Upper lobe of left lung (tissue), 6 donors: ENCODE measurements around the gene PGM1. TPM values are rescaled to one million over a fixed set of nuclear protein-coding genes. Genes with fewer than 3 reads are reported as not detected.

Experiments
- ATAC-seq, 2 donors: fragments of 200-7000 bp; cut with Tn5 transposase; one replicate each; pipeline ENCODE4 v1.9.1; 2022; ENCODE audit warnings: mild to moderate bottlenecking in 2 of 2, moderate library complexity in 2 of 2; ENCODE audit not compliant: low FRiP score in 2 of 2
- DNase-seq, 2 donors: peaks; one replicate each; pipeline ENCODE4 v3.0.0-alpha.2; 2019 to 2020
- H3K27ac ChIP-seq, 4 donors: fragments of 200-600 bp; sonication (generic); one replicate each; pipeline ENCODE4 v1.5.1; 2016 to 2019
- H3K27me3 ChIP-seq, 4 donors: fragments of 200-600 bp; sonication (generic); one replicate each; pipeline ENCODE4 v1.5.1; 2017 to 2019
- H3K36me3 ChIP-seq, 4 donors: fragments of 200-600 bp; sonication (generic); one replicate each; pipeline ENCODE4 v1.5.1; 2016 to 2019
- H3K4me1 ChIP-seq, 4 donors: fragments of 200-600 bp; sonication (generic); one replicate each; pipeline ENCODE4 v1.5.1; 2018 to 2019
- H3K4me3 ChIP-seq, 4 donors: fragments of 200-600 bp; sonication (generic); one replicate each; pipeline ENCODE4 v1.5.1; 2017 to 2019; ENCODE audit warnings: mild to moderate bottlenecking in 2 of 4, moderate library complexity in 1 of 4
- H3K9me3 ChIP-seq, 4 donors: fragments of 200-600 bp; sonication (generic); one replicate each; pipeline ENCODE4 v1.5.1; 2018 to 2019
- EP300 ChIP-seq, 4 donors: sonication (generic); formaldehyde crosslinking; IDR thresholded peaks; one replicate each; pipeline ENCODE4 v1.5.1; 2017; ENCODE audit warnings: antibody characterized with exemption in 4 of 4, control low read depth in 2 of 4
- POLR2A ChIP-seq, 4 donors: fragments of 450-650 bp; IDR thresholded peaks; one replicate each; pipeline ENCODE4 v1.5.1; 2016 to 2017; ENCODE audit warnings: antibody characterized with exemption in 4 of 4, mild to moderate bottlenecking in 2 of 4
- POLR2AphosphoS5 ChIP-seq, 2 donors: sonication (generic); formaldehyde crosslinking; IDR thresholded peaks; one replicate each; pipeline ENCODE4 v1.5.1; 2017; ENCODE audit warnings: antibody characterized with exemption in 2 of 2
- WGBS, 2 donors: methylation state at CpG; one replicate each; pipeline ENCODE4 v1.1.5; 2017 to 2018; 5-methylcytosine and 5-hydroxymethylcytosine counted together
- total RNA-seq, 6 donors: library from RNA; depleted of rRNA in 4 of 6; stranded (reverse); fragments of >200 nt in 4 of 6; gene quantifications; one replicate each; pipeline versions ENCODE4 v1.1.0 to v1.2.1, GENCODE V29; 2016 to 2021
- TF ChIP-seq, protein P1 (sequence below), 6 experiments: fragments of 450-650 bp in 4 of 6; fragments of 200-600 bp in 2 of 6; sonication (generic) in 2 of 6; IDR thresholded peaks; one replicate each; pipeline ENCODE4 v1.5.1; 2016 to 2019; ENCODE audit warnings: antibody characterized with exemption in 6 of 6
- donor health status: DM: no; HTN: no; CAD: no; lungs with moderate emphysema.
- donor health status: DM: no; HTN: yes; CAD: no; lungs with severe emphysema.

Gene PGM1
- total RNA-seq, 6 donors from 2014 or later: 25.1 to 101 (median 61.3) TPM

DNA sequence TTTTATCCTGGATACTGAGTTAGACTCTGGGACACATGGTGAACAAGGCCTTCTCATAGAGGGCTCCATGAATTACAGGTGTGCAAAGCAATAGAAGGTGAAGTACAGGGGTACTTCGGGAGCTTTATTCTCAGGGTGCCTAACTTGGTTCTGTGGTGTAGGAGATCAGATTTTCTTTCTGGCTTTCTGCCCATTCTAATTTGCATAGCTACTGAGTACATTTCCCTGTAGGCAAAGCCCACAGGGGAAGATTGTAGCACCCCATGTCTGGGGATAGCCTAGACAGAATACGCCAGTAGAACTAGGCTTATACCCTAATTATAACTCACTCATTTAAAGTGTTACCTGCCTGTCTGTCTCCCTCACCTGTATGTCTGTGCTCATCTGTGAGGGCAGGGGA lies 49.7 kb downstream of the PGM1 start:
- peaks cover 0 to 4% (median 0%) of the 10 kb centered on the region in 4 donors for H3K4me1 ChIP-seq
- ATAC-seq (no peak), DNase-seq (no peak)
- H3K4me3 ChIP-seq: no peak overlapping the region
- H3K27ac ChIP-seq: no peak overlapping the region
- peaks cover 0 to 26% (median 7%) of the 10 kb centered on the region in 4 donors for H3K36me3 ChIP-seq
- 94 to 100% methylated on average over 2 of the region's 2 CpGs for WGBS, 2 donors
- TF ChIP-seq, protein P1, sequence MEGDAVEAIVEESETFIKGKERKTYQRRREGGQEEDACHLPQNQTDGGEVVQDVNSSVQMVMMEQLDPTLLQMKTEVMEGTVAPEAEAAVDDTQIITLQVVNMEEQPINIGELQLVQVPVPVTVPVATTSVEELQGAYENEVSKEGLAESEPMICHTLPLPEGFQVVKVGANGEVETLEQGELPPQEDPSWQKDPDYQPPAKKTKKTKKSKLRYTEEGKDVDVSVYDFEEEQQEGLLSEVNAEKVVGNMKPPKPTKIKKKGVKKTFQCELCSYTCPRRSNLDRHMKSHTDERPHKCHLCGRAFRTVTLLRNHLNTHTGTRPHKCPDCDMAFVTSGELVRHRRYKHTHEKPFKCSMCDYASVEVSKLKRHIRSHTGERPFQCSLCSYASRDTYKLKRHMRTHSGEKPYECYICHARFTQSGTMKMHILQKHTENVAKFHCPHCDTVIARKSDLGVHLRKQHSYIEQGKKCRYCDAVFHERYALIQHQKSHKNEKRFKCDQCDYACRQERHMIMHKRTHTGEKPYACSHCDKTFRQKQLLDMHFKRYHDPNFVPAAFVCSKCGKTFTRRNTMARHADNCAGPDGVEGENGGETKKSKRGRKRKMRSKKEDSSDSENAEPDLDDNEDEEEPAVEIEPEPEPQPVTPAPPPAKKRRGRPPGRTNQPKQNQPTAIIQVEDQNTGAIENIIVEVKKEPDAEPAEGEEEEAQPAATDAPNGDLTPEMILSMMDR (IDR thresholded peaks at IDR 0.05): no peak
- TF ChIP-seq POLR2AphosphoS5 (IDR thresholded peaks at IDR 0.05) (no peak), POLR2A (IDR thresholded peaks at IDR 0.05) (no peak), EP300 (IDR thresholded peaks at IDR 0.05) (no peak)
- no peaks in the 10 kb centered on the region for H3K27me3 ChIP-seq
- H3K9me3 ChIP-seq: no peaks in the 10 kb centered on the region

DNA sequence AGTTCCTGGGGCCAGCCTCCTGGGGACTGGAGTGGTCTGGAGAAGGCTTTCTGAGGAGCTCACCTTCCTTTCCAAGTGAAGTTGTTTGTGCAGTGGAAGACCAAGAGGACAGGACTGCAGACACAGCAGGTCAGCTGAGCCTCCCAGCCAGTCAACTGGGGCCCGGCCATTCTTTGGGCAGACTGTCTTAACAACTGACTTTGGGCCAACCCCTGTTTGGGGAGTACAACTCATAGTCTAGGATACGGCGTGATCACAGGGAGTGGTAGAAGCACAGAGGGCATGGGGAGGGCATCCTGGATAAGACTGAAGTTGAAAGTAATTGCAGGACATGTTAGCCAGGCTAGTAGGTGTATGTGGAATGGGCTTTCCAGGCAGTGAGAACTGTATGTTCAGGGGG lies 50.3 kb downstream of the PGM1 start:
- Histone ChIP-seq H3K9me3 (no peaks in the 10 kb centered on the region), H3K4me3 (no peak overlapping the region), H3K4me1 (peaks cover 0 to 4% (median 0%) of the 10 kb centered on the region in 4 donors), H3K36me3 (peaks cover 0 to 23% (median 6%) of the 10 kb centered on the region in 4 donors), H3K27me3 (no peaks in the 10 kb centered on the region), H3K27ac (no peak overlapping the region)
- WGBS, 2 donors: 80 to 91% methylated on average over 3 of the region's 3 CpGs
- DNase-seq (no peak), ATAC-seq (no peak)
- TF ChIP-seq POLR2A (IDR thresholded peaks at IDR 0.05) (no peak), POLR2AphosphoS5 (IDR thresholded peaks at IDR 0.05) (no peak), EP300 (IDR thresholded peaks at IDR 0.05) (no peak)
- TF ChIP-seq, protein P1 (IDR thresholded peaks at IDR 0.05): no peak

DNA sequence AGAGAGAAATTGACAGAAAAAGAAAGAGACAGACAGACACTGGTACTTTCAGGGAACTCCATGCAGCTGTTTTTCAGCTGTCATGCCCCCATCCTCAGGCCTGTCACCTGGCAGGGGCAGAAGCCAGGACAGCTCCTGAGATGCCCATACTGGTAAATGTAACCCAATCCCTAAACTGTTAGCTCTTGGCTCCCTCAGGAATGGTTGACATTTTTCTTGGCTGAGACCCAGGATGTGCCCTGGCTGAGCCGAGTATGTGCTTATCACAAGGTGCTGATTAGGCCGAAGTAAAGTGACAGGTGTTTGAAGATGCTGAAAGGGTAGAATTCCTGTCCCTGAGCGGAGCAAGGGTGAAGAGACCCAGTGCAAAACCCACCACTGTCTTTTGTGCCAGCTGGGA lies 50.7 kb downstream of the PGM1 start:
- peaks cover 0 to 23% (median 1%) of the 10 kb centered on the region in 4 donors for H3K36me3 ChIP-seq
- H3K4me1 ChIP-seq: peaks cover 0 to 4% (median 0%) of the 10 kb centered on the region in 4 donors
- ATAC-seq (no peak), DNase-seq (no peak)
- H3K9me3 ChIP-seq: no peaks in the 10 kb centered on the region
- H3K4me3 ChIP-seq: no peak overlapping the region
- no peak overlapping the region for H3K27ac ChIP-seq
- TF ChIP-seq EP300 (IDR thresholded peaks at IDR 0.05) (no peak), POLR2AphosphoS5 (IDR thresholded peaks at IDR 0.05) (no peak), POLR2A (IDR thresholded peaks at IDR 0.05) (no peak)
- TF ChIP-seq, protein P1 (IDR thresholded peaks at IDR 0.05): no peak
- H3K27me3 ChIP-seq: no peaks in the 10 kb centered on the region
- WGBS, 2 donors: 44 to 60% methylated on average over 3 of the region's 3 CpGs

DNA sequence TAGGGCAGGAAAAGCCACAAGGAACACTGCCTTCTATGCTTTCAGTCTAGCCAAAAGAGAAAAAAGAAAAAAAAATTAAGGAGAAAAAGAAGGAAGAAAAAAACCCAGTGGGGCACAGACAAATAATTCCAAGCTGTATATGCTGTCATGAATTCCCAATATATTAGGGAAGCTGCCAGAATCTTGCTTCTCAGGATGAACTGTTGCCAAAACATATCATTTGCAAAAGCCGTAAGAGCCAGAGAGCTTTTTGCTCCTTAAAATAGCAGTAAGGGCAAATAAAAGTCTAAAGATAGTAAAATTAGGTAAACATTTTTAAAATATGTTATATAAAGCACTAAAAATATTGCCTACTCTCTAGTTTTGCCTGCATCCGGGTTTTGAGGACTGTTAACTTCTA lies 52.1 kb downstream of the PGM1 start:
- no peak overlapping the region for H3K27ac ChIP-seq

More for the DNA sequence above, 52.1 kb downstream of the PGM1 start:
- Histone ChIP-seq H3K9me3 (no peaks in the 10 kb centered on the region), H3K4me1 (peaks cover 0 to 3% (median 0%) of the 10 kb centered on the region in 4 donors), H3K36me3 (peaks cover 0 to 31% (median 0%) of the 10 kb centered on the region in 4 donors), H3K27me3 (no peaks in the 10 kb centered on the region), H3K4me3 (no peak overlapping the region)
- TF ChIP-seq EP300 (IDR thresholded peaks at IDR 0.05): no peak
- TF ChIP-seq POLR2AphosphoS5 (IDR thresholded peaks at IDR 0.05): no peak
- TF ChIP-seq POLR2A (IDR thresholded peaks at IDR 0.05): no peak
- TF ChIP-seq, protein P1 (IDR thresholded peaks at IDR 0.05): no peak
- 46 to 61% methylated on average over 2 of the region's 2 CpGs for WGBS, 2 donors
- DNase-seq (no peak), ATAC-seq (no peak)
